SU-DHL-6 (cell line): ENCODE data around the gene SEPTIN6.

Experiments
- H2AFZ ChIP-seq: fragments of 200-600 bp; sonication (generic); 2 replicates; pipeline ENCODE4 v1.6.1; 2014; ENCODE audit warnings: low read depth, mild to moderate bottlenecking, moderate library complexity, mixed read lengths, antibody characterized with exemption, low read length; ENCODE audit not compliant: severe bottlenecking
- H3F3A ChIP-seq: fragments of 200-600 bp; shearing (Covaris generic); 2 replicates; pipeline ENCODE4 v1.6.0; 2016; ENCODE audit warnings: antibody characterized with exemption, mild to moderate bottlenecking; ENCODE audit not compliant: insufficient read depth
- H3K27ac ChIP-seq: fragments of 200-600 bp; sonication (generic); 2 replicates; pipeline ENCODE4 v1.5.1; 2016; ENCODE audit warnings: low read depth, mild to moderate bottlenecking, low read length, moderate library complexity, mixed read lengths
- H3K27me3 ChIP-seq: fragments of 200-600 bp; sonication (generic), shearing (Covaris generic); 2 replicates; pipeline ENCODE4 v1.6.0; 2014; ENCODE audit warnings: mild to moderate bottlenecking, low read length
- H3K36me3 ChIP-seq: fragments of 200-600 bp; sonication (generic); 2 replicates; pipeline ENCODE4 v1.6.1; 2014; ENCODE audit warnings: mild to moderate bottlenecking, low read length, mixed read lengths
- H3K4me2 ChIP-seq: fragments of 300-600, 200-600 bp; shearing (Covaris generic), sonication (generic); 2 replicates; pipeline ENCODE4 v1.6.0; 2014; ENCODE audit warnings: low read length, low read depth, mild to moderate bottlenecking; ENCODE audit not compliant: poor library complexity, severe bottlenecking
- H3K4me3 ChIP-seq: fragments of 200-600 bp; sonication (generic); 2 replicates; pipeline ENCODE4 v1.5.1; 2014; ENCODE audit warnings: antibody characterized with exemption, low read length, mild to moderate bottlenecking, mixed read lengths; ENCODE audit not compliant: insufficient read depth, poor library complexity, severe bottlenecking
- H3K79me2 ChIP-seq: fragments of 200-600 bp; sonication (generic); 2 replicates; pipeline ENCODE4 v1.6.1; 2014; ENCODE audit warnings: mild to moderate bottlenecking, low read length, moderate library complexity; ENCODE audit not compliant: insufficient read depth
- H3K9ac ChIP-seq: fragments of 200-600 bp; sonication (generic); 2 replicates; pipeline ENCODE4 v1.7.0; 2014; ENCODE audit warnings: mild to moderate bottlenecking, low read length
- H3K9me2 ChIP-seq: fragments of 200-600 bp; sonication (generic); replicated peaks from 2 replicates; pipeline ENCODE4 v1.6.1; 2014; ENCODE audit warnings: low read length; ENCODE audit not compliant: insufficient read depth
- H3K9me3 ChIP-seq: fragments of 200-600 bp; sonication (generic); 2 replicates; pipeline ENCODE4 v1.6.1; 2014; ENCODE audit warnings: low read length, mixed read lengths; ENCODE audit not compliant: insufficient read depth
- H4K20me1 ChIP-seq: fragments of 200-600 bp; sonication (generic); 2 replicates; pipeline ENCODE4 v1.6.1; 2014; ENCODE audit warnings: low read depth, mild to moderate bottlenecking, antibody characterized with exemption, low read length, moderate library complexity, mixed read lengths
- CTCF ChIP-seq: fragments of 200-600 bp; sonication (generic); IDR thresholded peaks from one replicate; pipeline ENCODE4 v1.5.1; 2017; ENCODE audit warnings: antibody characterized with exemption, mild to moderate bottlenecking, low read length, moderate library complexity; ENCODE audit not compliant: insufficient read depth, poor library complexity, severe bottlenecking
- EZH2phosphoT487 ChIP-seq: fragments of 200-600 bp; sonication (generic), shearing (Covaris generic); conservative IDR thresholded peaks from 2 replicates; pipeline ENCODE4 v1.6.1; 2018; ENCODE audit warnings: mild to moderate bottlenecking, antibody characterized with exemption, low read length, moderate library complexity, mixed read lengths

SEPTIN6 gene

GRCh38 chrX:119655125-119655524 is 37.8 kb downstream of the SEPTIN6 start:
- Histone ChIP-seq H3K4me2 (no peak overlapping the region), H3K9ac (no peak overlapping the region), H4K20me1 (no peaks in the 10 kb centered on the region), H3F3A (no peaks in the 10 kb centered on the region), H2AFZ (no peak overlapping the region), H3K27ac (no peak overlapping the region), H3K9me3 (no peaks in the 10 kb centered on the region), H3K36me3 (peaks cover under 1% of the 10 kb centered on the region; the same call in 1 of the 2 replicates), H3K27me3 (no peaks in the 10 kb centered on the region), H3K9me2 (no peaks in the 10 kb centered on the region), H3K4me3 (no peak overlapping the region), H3K79me2 (no peaks in the 10 kb centered on the region)
- no peak for TF ChIP-seq CTCF
- no peak for TF ChIP-seq EZH2phosphoT487

GRCh38 chrX:119654112-119654531 is 38.8 kb downstream of the SEPTIN6 start:
- TF ChIP-seq CTCF = no peak
- no peak for TF ChIP-seq EZH2phosphoT487
- H3F3A ChIP-seq = no peaks in the 10 kb centered on the region
- H3K9ac ChIP-seq = no peak overlapping the region
- H3K4me3 ChIP-seq = no peak overlapping the region
- H3K27ac ChIP-seq = no peak overlapping the region
- no peaks in the 10 kb centered on the region for H3K9me2 ChIP-seq
- H2AFZ ChIP-seq = no peak overlapping the region
- H3K4me2 ChIP-seq = no peak overlapping the region
- H3K79me2 ChIP-seq = no peaks in the 10 kb centered on the region
- H4K20me1 ChIP-seq = no peaks in the 10 kb centered on the region
- H3K27me3 ChIP-seq = no peaks in the 10 kb centered on the region
- H3K9me3 ChIP-seq = no peaks in the 10 kb centered on the region
- no peaks in the 10 kb centered on the region for H3K36me3 ChIP-seq

- no peaks in the 10 kb centered on the region for H3K79me2 ChIP-seq
- no peak overlapping the region for H3K9ac ChIP-seq
- H3K9me2 ChIP-seq = no peaks in the 10 kb centered on the region
- H3K36me3 ChIP-seq = no peaks in the 10 kb centered on the region
- H3K9me3 ChIP-seq = no peaks in the 10 kb centered on the region
- H3K27ac ChIP-seq = no peak overlapping the region
- H3K4me2 ChIP-seq = no peak overlapping the region
- H3F3A ChIP-seq = no peaks in the 10 kb centered on the region
- no peak overlapping the region for H3K4me3 ChIP-seq
- no peak overlapping the region for H2AFZ ChIP-seq
- no peaks in the 10 kb centered on the region for H4K20me1 ChIP-seq
- no peak for TF ChIP-seq CTCF
- no peak for TF ChIP-seq EZH2phosphoT487
- H3K27me3 ChIP-seq = no peaks in the 10 kb centered on the region
These were observed 44.6 kb downstream of the SEPTIN6 start for GRCh38 chrX:119648421-119648775.
